Cardiac muscle cell (in vitro differentiated cells and primary cell): Measurements from ENCODE around the gene CALHM5. TPM values are rescaled to one million over a fixed set of nuclear protein-coding genes. Genes with fewer than 3 reads are reported as not detected.

Experiments used
- DNase-seq, 2 donors: peaks; one replicate each; pipeline versions ENCODE4 v3.0.0 to v3.0.0-alpha.2; 2010 to 2017; ENCODE audit warnings: low read depth in 1 of 2, low spot score in 1 of 2
- H3K27ac ChIP-seq: fragments of 200-600 bp; sonication (generic); 2 replicates; pipeline ENCODE4 v1.5.1; 2016
- H3K27me3 ChIP-seq: fragments of 200-600 bp; sonication (generic); 2 replicates; pipeline ENCODE4 v1.6.0; 2016; ENCODE audit warnings: control low read depth
- H3K36me3 ChIP-seq: fragments of 200-600 bp; sonication (generic); 2 replicates; pipeline ENCODE4 v1.5.1; 2016; ENCODE audit warnings: control low read depth
- H3K4me1 ChIP-seq: fragments of 200-600 bp; sonication (generic); 2 replicates; pipeline ENCODE4 v1.8.1; 2017; ENCODE audit warnings: low read depth, mild to moderate bottlenecking, mixed run types
- H3K4me3 ChIP-seq: fragments of 200-600 bp; sonication (generic); 2 replicates; pipeline ENCODE4 v1.5.1; 2016; ENCODE audit warnings: mild to moderate bottlenecking
- H3K9me3 ChIP-seq: fragments of 200-600 bp; sonication (generic); 2 replicates; pipeline ENCODE4 v1.5.1; 2017; ENCODE audit warnings: low read depth, mild to moderate bottlenecking, control low read depth
- polyA plus RNA-seq: library from polyadenylated mRNA; unstranded; fragments of >200 nt; fragmentation: Nextera tagmentation; extraction: Ambion mirVana; gene quantifications from 2 replicates; pipeline ENCODE4 v1.2.1, GENCODE V29; 2016
- total RNA-seq: library from RNA; depleted of rRNA; stranded (reverse); fragments of >200 nt; gene quantifications from 2 replicates; pipeline ENCODE4 v1.2.3, GENCODE V29; 2016
- TF ChIP-seq, protein P1 (sequence below): IDR thresholded peaks from 2 replicates; pipeline ENCODE4 v1.5.1; 2012; ENCODE audit warnings: low read depth, mild to moderate bottlenecking, low read length

The CALHM5 gene
- total and polyA plus RNA-seq, 2 experiments from 2014 or later, result not detected

DNA sequence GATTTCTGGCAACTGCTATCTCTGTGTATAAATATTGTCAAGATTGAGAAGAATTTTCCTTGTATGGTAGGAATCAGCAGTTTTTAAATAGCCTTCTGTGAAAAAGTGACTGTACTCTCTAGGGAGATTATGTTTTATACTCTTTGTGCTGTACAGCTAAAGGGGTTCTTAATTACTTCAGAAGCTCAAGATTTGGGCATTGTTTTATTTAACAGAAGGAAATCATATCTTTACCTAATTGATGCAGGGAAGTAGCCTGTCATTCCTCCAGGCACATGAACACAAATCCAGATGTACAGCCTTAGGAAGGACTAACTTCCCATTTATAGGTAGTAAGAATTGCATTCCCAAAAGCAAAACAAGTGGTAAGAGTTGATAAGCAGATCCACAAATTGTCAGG is 1.3 kb downstream of the CALHM5 start:
- TF ChIP-seq, protein P1, sequence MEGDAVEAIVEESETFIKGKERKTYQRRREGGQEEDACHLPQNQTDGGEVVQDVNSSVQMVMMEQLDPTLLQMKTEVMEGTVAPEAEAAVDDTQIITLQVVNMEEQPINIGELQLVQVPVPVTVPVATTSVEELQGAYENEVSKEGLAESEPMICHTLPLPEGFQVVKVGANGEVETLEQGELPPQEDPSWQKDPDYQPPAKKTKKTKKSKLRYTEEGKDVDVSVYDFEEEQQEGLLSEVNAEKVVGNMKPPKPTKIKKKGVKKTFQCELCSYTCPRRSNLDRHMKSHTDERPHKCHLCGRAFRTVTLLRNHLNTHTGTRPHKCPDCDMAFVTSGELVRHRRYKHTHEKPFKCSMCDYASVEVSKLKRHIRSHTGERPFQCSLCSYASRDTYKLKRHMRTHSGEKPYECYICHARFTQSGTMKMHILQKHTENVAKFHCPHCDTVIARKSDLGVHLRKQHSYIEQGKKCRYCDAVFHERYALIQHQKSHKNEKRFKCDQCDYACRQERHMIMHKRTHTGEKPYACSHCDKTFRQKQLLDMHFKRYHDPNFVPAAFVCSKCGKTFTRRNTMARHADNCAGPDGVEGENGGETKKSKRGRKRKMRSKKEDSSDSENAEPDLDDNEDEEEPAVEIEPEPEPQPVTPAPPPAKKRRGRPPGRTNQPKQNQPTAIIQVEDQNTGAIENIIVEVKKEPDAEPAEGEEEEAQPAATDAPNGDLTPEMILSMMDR, result no peak
- H3K27me3 ChIP-seq, result no peaks in the 10 kb centered on the region
- no peak for DNase-seq
- H3K36me3 ChIP-seq, result no peaks in the 10 kb centered on the region
- no peaks in the 10 kb centered on the region for H3K4me1 ChIP-seq
- no peak overlapping the region for H3K27ac ChIP-seq
- no peaks in the 10 kb centered on the region for H3K9me3 ChIP-seq
- no peak overlapping the region for H3K4me3 ChIP-seq

DNA sequence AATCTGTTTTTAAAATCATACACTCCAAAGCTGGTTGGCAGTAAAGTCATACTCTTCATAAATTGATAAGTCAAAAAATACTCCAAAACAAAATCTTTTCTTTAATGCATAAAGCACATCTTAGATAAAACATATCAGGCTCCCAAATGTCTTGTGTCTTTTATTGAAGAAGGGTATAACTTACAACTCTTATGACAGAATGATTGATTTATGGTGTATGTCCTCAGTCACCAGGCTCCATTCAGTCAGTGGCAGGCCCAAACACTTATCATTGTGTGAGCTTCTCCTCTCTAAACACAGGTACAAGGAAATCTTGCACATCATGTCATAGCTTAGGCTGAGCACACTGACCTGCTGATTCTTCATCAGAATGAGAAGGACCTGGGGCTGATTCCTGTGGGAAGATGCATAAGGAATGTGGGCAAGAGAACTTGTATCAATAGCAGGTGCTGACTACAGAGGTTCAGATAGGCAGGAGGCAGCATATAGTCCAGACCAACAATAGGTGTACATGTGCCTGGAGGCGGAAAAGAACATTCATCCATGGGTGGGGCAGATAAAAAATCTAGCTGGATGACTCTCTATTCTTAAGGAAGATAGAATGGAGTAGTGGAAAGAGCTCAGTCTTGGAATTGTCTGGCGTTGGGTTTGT is 1.9 kb downstream of the CALHM5 start:
- H3K27ac ChIP-seq, result no peak overlapping the region
- H3K4me1 ChIP-seq, result no peaks in the 10 kb centered on the region
- H3K4me3 ChIP-seq, result no peak overlapping the region
- no peaks in the 10 kb centered on the region for H3K36me3 ChIP-seq
- no peak for DNase-seq
- TF ChIP-seq, protein P1, result no peak
- no peaks in the 10 kb centered on the region for H3K27me3 ChIP-seq
- no peaks in the 10 kb centered on the region for H3K9me3 ChIP-seq

DNA sequence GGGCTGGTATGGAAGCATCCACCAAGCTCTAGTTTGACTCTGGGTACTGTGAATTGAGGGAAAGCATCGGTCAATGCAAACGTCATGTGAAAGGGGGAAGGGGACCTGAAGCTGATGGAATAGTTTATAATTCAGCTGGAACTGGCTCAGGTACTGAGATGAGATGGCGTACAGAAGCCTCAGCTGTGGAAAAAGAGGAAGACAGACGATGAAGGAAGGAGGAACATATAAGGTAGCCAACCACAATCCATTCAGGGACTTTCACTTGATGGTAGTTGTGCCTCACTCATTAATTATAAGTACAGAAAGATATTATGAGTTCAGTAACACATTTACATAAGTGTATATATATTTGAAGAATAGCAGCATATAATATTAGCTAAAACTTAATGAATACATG is 2.7 kb downstream of the CALHM5 start:
- Histone ChIP-seq H3K27me3 (no peaks in the 10 kb centered on the region), H3K4me3 (no peak overlapping the region), H3K4me1 (no peaks in the 10 kb centered on the region), H3K9me3 (no peaks in the 10 kb centered on the region), H3K36me3 (no peaks in the 10 kb centered on the region), H3K27ac (no peak overlapping the region)
- DNase-seq, result no peak
- TF ChIP-seq, protein P1, result no peak

DNA sequence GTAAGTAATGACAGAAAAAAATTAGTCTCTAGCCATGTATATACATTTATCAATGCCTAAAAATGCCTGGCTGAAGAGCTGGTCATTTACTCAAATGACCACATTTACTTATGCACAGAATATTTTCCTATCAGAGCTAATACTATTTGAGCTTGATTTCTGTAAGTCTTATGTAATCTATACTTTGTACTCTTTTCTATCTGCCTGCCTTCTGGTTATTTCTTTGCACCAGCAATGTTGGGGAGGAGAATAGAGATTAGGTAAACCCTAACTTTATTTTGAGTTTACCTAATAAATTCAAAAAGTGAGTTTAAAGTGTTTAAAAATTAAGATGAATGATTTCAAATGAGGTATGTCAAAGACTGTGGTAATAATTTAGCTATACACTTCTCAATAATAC is 3.7 kb downstream of the CALHM5 start:
- TF ChIP-seq, protein P1, result no peak
- no peak for DNase-seq
- H3K27ac ChIP-seq, result no peak overlapping the region
- H3K4me1 ChIP-seq, result no peaks in the 10 kb centered on the region
- H3K9me3 ChIP-seq, result no peaks in the 10 kb centered on the region
- H3K36me3 ChIP-seq, result no peaks in the 10 kb centered on the region
- H3K4me3 ChIP-seq, result no peak overlapping the region
- no peaks in the 10 kb centered on the region for H3K27me3 ChIP-seq

DNA sequence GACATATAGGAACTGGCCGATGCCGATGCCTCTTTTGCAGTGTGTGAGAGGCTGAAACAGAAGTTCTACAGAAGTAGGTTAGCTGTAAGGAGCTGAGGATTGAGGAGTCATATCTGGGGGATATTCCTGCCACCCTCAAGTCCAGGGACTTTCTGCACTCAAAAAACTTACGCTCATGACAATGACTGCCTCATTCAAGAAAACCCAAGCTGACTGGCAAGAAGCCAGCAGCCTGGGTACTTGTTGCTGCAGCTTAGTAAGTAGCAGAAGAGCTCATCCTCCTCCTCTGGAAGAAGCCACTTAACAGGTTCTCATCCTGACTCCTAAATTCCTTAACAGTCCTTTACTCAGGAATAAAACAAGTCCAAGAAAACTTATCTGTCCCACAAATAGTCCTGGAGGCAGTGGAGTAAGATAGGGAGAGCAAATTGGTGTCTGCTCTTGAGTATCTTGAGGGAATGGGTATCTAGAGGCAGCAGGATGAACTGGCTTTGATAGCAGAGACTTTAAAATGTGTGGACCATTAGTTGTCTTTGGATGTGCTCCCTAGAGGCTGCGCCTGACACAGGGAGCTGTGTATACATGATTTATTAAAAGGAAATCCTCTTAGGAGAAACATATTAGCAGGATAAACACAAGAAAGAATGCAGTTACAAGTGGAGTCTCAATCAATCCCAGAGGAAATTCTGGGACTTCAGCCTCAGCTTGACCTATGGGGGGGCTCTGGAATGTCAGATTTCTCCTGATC is 7.4 kb downstream of the CALHM5 start:
- no peak for DNase-seq
- no peak overlapping the region for H3K4me3 ChIP-seq
- no peak overlapping the region for H3K27ac ChIP-seq
- TF ChIP-seq, protein P1, result no peak
- H3K9me3 ChIP-seq, result no peaks in the 10 kb centered on the region
- H3K27me3 ChIP-seq, result no peaks in the 10 kb centered on the region
- H3K4me1 ChIP-seq, result no peaks in the 10 kb centered on the region
- H3K36me3 ChIP-seq, result no peaks in the 10 kb centered on the region
